ENCODE measurements around the gene MYT1.

GRCh38 chr20:64242003-64242796 is 77.9 kb downstream of the MYT1 start:
- TF ChIP-seq YY1 (IDR thresholded peaks at IDR 0.05; ENCODE audit: insufficient read depth, insufficient read length) (no peak), ZNF274 (IDR thresholded peaks at IDR 0.05; ENCODE audit: low read depth, low read length) (no peak)
